Occipital lobe (tissue), 3 donors: ENCODE measurements around the gene SNURF. TPM values are rescaled to one million over a fixed set of nuclear protein-coding genes. Genes with fewer than 3 reads are reported as not detected.
"Not testable (repeated sequence)": the region's sequence is repeated elsewhere in the genome, so short reads cannot be mapped to it uniquely, and the experiment has no call there.

Experiments used
- DNase-seq: peaks from one replicate; lab custom pipeline; 2025; lab: John Stamatoyannopoulos, UW
- small RNA-seq: library from RNA; depleted of rRNA; stranded (forward); fragments of <200 nt; gene quantifications from one replicate; pipeline ENCODE3, GENCODE V24; 2014
- total RNA-seq: library from RNA; depleted of rRNA; stranded (reverse); fragments of >200 nt; gene quantifications from one replicate; pipeline ENCODE4 v1.2.3, GENCODE V29; 2014

SNURF gene
- total RNA-seq, 1 donor from 2014 or later = 51.9 TPM

GRCh38 chr15:24971052-24971451, 16.3 kb downstream of the SNURF start:
- no peak for DNase-seq

DNA sequence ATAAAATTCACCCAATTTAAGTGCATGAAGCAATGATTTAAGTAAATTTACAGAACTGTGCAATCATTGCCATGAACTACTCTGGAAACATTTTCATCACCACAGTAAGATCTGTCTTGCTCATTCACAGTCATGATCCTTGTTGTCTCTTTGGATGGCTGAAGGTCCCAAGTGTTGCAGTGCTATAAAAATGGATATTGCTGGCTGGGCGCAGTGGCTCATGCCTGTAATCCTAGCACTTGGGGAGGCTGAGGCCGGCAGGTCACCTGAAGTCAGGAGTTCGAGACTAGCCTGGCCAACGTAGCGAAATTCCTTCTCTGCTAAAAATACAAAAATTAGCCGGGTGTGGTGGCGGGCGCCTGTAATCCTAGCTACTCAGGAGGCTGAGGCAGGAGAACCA, 17.0 kb downstream of the SNURF start:
- DNase-seq = no peak

DNA sequence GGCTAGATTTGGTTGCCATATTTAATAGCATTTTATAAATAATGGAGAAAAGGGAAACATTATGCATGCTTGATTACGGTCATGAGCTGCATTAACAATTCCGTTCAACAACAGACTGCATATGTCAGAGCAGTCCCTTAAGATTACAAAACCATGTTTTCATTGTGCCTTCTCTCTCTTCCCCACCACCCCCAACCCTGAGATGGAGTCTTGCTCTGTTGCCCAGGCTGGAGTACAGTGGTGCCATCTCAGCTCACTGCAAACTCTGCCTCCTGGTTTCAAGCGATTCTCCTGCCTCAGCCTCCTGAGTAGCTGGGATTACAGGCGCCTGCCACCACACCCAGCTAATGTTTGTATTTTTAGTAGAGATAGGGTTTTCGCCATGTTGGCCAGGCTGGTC, 17.9 kb downstream of the SNURF start:
- DNase-seq = not testable (repeated sequence)

- no peak for DNase-seq
Observed at GRCh38 chr15:24976932-24977331, 22.1 kb downstream of the SNURF start.

DNA sequence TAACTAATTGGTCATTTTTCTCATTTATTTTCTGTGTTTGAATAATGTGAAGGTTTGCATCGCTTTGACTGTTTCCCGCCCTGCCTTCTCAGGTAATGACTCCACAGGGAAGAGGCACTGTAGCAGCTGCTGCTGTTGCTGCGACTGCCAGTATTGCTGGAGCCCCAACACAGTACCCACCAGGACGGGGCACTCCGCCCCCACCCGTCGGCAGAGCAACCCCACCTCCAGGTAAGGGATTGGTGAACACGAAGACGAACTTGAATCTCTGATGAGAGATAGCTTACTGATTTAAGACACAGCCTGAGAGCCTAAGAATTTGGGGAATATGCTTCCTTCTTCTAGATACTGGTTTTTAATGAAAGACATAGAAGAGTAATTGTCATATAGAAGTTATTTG, 22.9 kb downstream of the SNURF start:
- DNase-seq = no peak

- no peak for DNase-seq
Observed at GRCh38 chr15:24985224-24985623, 30.4 kb downstream of the SNURF start.

GRCh38 chr15:24986653-24987052, 31.9 kb downstream of the SNURF start:
- no peak for DNase-seq

Small RNAs within 50 kb of the gene (small RNA-seq; reads per million reads assigned to genes)
- not detected for gene AC090602.1
- gene AC124312.4 = not detected
- gene AC124312.5 = not detected

Other genes with a start within 250 kb of the SNURF start
- gene SNRPN, start within 50 bp of the SNURF start, total RNA-seq = 175 TPM